ENCODE results near the gene NMNAT2. TPM values are rescaled to one million over a fixed set of nuclear protein-coding genes. Genes with fewer than 3 reads are reported as not detected.
A peak's percentile ranks its signal among the peaks of the same experiment; 100 is the strongest.

NMNAT2 gene
- total and polyA plus RNA-seq, 2 experiments from 2014 or later, result 3.6 to 10.0 TPM

GRCh38 chr1:183372586-183373230 lies 45.5 kb downstream of the NMNAT2 start:
- peaks cover 10% of the 10 kb centered on the region; the same call in 1 of the 2 replicates for H3K4me1 ChIP-seq (ENCODE audit: insufficient read depth)
- H3K9me3 Mint-ChIP-seq, result no peaks in the 10 kb centered on the region
- H3K9me2 ChIP-seq (ENCODE audit: insufficient read depth), result peaks cover 22% of the 10 kb centered on the region; the same call in 1 of the 2 replicates
- ATAC-seq (no peak), DNase-seq (ENCODE audit: low spot score) (no peak)
- no peaks in the 10 kb centered on the region for H3F3A ChIP-seq (replicated peaks; ENCODE audit: low read depth)
- no peaks in the 10 kb centered on the region for H3K36me3 Mint-ChIP-seq (ENCODE audit: low read depth)
- H3K27me3 ChIP-seq (ENCODE audit: insufficient read depth), result no peaks in the 10 kb centered on the region
- H3K27ac ChIP-seq (ENCODE audit: low read depth), result peak overlapping the region; percentile 32; the same call in 1 of the 2 replicates
- no peak overlapping the region for H3K4me3 ChIP-seq
- no peak overlapping the region for H3K4me3 Mint-ChIP-seq
- H3K27ac Mint-ChIP-seq, result no peak overlapping the region
- no peak for TF ChIP-seq CREB1 (CRISPR knock-in tag; IDR thresholded peaks at IDR 0.05; ENCODE audit: low read depth)
- TF ChIP-seq EZH2phosphoT487 (IDR thresholded peaks at IDR 0.05; ENCODE audit: unreplicated experiment), result no peak
- TF ChIP-seq EZH2 (IDR thresholded peaks at IDR 0.05; ENCODE audit: low read depth, unreplicated experiment), result no peak
- TF ChIP-seq, protein P1, sequence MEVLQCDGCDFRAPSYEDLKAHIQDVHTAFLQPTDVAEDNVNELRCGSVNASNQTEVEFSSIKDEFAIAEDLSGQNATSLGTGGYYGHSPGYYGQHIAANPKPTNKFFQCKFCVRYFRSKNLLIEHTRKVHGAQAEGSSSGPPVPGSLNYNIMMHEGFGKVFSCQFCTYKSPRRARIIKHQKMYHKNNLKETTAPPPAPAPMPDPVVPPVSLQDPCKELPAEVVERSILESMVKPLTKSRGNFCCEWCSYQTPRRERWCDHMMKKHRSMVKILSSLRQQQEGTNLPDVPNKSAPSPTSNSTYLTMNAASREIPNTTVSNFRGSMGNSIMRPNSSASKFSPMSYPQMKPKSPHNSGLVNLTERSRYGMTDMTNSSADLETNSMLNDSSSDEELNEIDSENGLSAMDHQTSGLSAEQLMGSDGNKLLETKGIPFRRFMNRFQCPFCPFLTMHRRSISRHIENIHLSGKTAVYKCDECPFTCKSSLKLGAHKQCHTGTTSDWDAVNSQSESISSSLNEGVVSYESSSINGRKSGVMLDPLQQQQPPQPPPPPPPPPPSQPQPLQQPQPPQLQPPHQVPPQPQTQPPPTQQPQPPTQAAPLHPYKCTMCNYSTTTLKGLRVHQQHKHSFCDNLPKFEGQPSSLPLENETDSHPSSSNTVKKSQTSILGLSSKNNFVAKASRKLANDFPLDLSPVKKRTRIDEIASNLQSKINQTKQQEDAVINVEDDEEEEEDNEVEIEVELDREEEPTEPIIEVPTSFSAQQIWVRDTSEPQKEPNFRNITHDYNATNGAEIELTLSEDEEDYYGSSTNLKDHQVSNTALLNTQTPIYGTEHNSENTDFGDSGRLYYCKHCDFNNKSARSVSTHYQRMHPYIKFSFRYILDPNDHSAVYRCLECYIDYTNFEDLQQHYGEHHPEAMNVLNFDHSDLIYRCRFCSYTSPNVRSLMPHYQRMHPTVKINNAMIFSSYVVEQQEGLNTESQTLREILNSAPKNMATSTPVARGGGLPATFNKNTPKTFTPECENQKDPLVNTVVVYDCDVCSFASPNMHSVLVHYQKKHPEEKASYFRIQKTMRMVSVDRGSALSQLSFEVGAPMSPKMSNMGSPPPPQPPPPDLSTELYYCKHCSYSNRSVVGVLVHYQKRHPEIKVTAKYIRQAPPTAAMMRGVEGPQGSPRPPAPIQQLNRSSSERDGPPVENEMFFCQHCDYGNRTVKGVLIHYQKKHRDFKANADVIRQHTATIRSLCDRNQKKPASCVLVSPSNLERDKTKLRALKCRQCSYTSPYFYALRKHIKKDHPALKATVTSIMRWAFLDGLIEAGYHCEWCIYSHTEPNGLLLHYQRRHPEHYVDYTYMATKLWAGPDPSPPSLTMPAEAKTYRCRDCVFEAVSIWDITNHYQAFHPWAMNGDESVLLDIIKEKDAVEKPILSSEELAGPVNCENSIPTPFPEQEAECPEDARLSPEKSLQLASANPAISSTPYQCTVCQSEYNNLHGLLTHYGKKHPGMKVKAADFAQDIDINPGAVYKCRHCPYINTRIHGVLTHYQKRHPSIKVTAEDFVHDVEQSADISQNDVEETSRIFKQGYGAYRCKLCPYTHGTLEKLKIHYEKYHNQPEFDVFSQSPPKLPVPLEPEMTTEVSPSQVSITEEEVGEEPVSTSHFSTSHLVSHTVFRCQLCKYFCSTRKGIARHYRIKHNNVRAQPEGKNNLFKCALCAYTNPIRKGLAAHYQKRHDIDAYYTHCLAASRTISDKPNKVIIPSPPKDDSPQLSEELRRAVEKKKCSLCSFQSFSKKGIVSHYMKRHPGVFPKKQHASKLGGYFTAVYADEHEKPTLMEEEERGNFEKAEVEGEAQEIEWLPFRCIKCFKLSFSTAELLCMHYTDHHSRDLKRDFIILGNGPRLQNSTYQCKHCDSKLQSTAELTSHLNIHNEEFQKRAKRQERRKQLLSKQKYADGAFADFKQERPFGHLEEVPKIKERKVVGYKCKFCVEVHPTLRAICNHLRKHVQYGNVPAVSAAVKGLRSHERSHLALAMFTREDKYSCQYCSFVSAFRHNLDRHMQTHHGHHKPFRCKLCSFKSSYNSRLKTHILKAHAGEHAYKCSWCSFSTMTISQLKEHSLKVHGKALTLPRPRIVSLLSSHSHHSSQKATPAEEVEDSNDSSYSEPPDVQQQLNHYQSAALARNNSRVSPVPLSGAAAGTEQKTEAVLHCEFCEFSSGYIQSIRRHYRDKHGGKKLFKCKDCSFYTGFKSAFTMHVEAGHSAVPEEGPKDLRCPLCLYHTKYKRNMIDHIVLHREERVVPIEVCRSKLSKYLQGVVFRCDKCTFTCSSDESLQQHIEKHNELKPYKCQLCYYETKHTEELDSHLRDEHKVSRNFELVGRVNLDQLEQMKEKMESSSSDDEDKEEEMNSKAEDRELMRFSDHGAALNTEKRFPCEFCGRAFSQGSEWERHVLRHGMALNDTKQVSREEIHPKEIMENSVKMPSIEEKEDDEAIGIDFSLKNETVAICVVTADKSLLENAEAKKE (CRISPR knock-in tag; IDR thresholded peaks at IDR 0.05), result no peak
- TF ChIP-seq STAT1 (IDR thresholded peaks at IDR 0.05; ENCODE audit: unreplicated experiment), result no peak
- TF ChIP-seq JUNB (IDR thresholded peaks at IDR 0.05; ENCODE audit: unreplicated experiment), result no peak
- TF ChIP-seq, protein P2, sequence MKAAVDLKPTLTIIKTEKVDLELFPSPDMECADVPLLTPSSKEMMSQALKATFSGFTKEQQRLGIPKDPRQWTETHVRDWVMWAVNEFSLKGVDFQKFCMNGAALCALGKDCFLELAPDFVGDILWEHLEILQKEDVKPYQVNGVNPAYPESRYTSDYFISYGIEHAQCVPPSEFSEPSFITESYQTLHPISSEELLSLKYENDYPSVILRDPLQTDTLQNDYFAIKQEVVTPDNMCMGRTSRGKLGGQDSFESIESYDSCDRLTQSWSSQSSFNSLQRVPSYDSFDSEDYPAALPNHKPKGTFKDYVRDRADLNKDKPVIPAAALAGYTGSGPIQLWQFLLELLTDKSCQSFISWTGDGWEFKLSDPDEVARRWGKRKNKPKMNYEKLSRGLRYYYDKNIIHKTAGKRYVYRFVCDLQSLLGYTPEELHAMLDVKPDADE (IDR thresholded peaks at IDR 0.05), result no peak
- H4K20me1 ChIP-seq (replicated peaks; ENCODE audit: insufficient read depth), result no peaks in the 10 kb centered on the region
- peaks cover 2% of the 10 kb centered on the region for H3K27me3 Mint-ChIP-seq (ENCODE audit: insufficient read depth, low read depth, poor library complexity)
- H2AFZ ChIP-seq, result no peak overlapping the region
- no peak overlapping the region for H3K4me2 ChIP-seq
- H3K79me2 ChIP-seq (replicated peaks; ENCODE audit: insufficient read depth), result no peaks in the 10 kb centered on the region
- no peaks in the 10 kb centered on the region for H3K36me3 ChIP-seq (ENCODE audit: insufficient read depth)
- H3K4me1 Mint-ChIP-seq, result peaks cover 36% of the 10 kb centered on the region
